Endothelial cell of umbilical vein (primary cell): ENCODE data around the gene CPNE6.
"Not testable (repeated sequence)": the region's sequence is repeated elsewhere in the genome, so short reads cannot be mapped to it uniquely, and the experiment has no call there.

ENCODE experiments used
- CTCF ChIP-seq, 2 donors: IDR thresholded peaks; 1 replicate in 1 of 2; 2 replicates in 1 of 2; pipeline ENCODE4 v1.5.1; 2011; ENCODE audit warnings: low read length in 2 of 2, mild to moderate bottlenecking in 2 of 2, moderate library complexity in 2 of 2, control low read depth in 1 of 2, inconsistent platforms in 1 of 2, low read depth in 1 of 2; ENCODE audit not compliant: insufficient read depth in 1 of 2; ENCODE audit errors: extremely low read depth in 1 of 2
- EZH2 ChIP-seq: IDR thresholded peaks from 2 replicates; pipeline ENCODE4 v1.6.1; 2012; ENCODE audit warnings: borderline replicate concordance, low read depth, mild to moderate bottlenecking, moderate library complexity, low read length, inconsistent platforms; ENCODE audit not compliant: severe bottlenecking
- FOS ChIP-seq: IDR thresholded peaks from 2 replicates; pipeline ENCODE4 v1.6.1; 2011; ENCODE audit warnings: mild to moderate bottlenecking, low read length, moderate library complexity, borderline replicate concordance; ENCODE audit not compliant: insufficient read depth
- POLR2A ChIP-seq: IDR thresholded peaks from 2 replicates; pipeline ENCODE4 v1.6.1; 2012; ENCODE audit warnings: low read depth, mild to moderate bottlenecking, control low read depth, low read length

- TF ChIP-seq CTCF (IDR thresholded peaks at IDR 0.05; ENCODE audit: extremely low read depth in 1 of 2, insufficient read depth in 1 of 2, low read depth in 1 of 2, low read length in 2 of 2); EZH2; POLR2A; FOS: not testable (repeated sequence)
Measured at GRCh38 chr14:24050753-24051152, 20.6 kb upstream of the CPNE6 start.
